H1 (cell line): Measurements from ENCODE around the gene KRTAP12-2. TPM values are rescaled to one million over a fixed set of nuclear protein-coding genes. Genes with fewer than 3 reads are reported as not detected.
A peak's percentile ranks its signal among the peaks of the same experiment; 100 is the strongest.

Experiments
- CTCF ChIA-PET: fragments of 300-600 bp; sonication (Branson Sonifier 250); formaldehyde crosslinking; loops from one replicate; lab custom pipeline; 2021; ENCODE audit not compliant: partially characterized antibody; lab: Charles Lee
- POLR2A ChIA-PET: fragments of 300-600 bp; sonication (Branson Sonifier 250); formaldehyde crosslinking; loops from one replicate; lab custom pipeline; 2021; ENCODE audit warnings: inconsistent platforms; ENCODE audit not compliant: partially characterized antibody; lab: Charles Lee
- DNase-seq, 2 experiments: peaks; one replicate each; pipeline versions ENCODE4 v3.0.0 to v3.0.0-alpha.2; 2010 to 2022; ENCODE audit warnings: low spot score in 2 of 2, low read depth in 1 of 2, mixed read lengths in 1 of 2
- FAIRE-seq: peaks from 2 replicates; lab custom pipeline; 2011; peaks lifted over from hg19 to GRCh38; lab: Jason Lieb, UNC
- H2AFZ ChIP-seq: 2 replicates; pipeline ENCODE4 v1.8.1; 2012; ENCODE audit warnings: low read length, inconsistent platforms
- H2AK5ac ChIP-seq: 2 replicates; pipeline ENCODE4 v1.6.1; 2013; ENCODE audit warnings: low read depth, low read length
- H2BK120ac ChIP-seq: replicated peaks from 2 replicates; pipeline ENCODE3; 2013; ENCODE audit warnings: low read depth, low read length, inconsistent platforms
- H2BK12ac ChIP-seq: 2 replicates; pipeline ENCODE4 v1.6.1; 2013; ENCODE audit warnings: low read depth, low read length
- H2BK15ac ChIP-seq: 2 replicates; pipeline ENCODE4 v1.6.1; 2013; ENCODE audit warnings: low read length
- H2BK20ac ChIP-seq: 2 replicates; pipeline ENCODE4 v1.6.1; 2013; ENCODE audit warnings: low read length
- H2BK5ac ChIP-seq: 2 replicates; pipeline ENCODE4 v1.6.1; 2013; ENCODE audit warnings: low read depth, low read length
- H3K14ac ChIP-seq: 2 replicates; pipeline ENCODE4 v1.6.1; 2013; ENCODE audit warnings: inconsistent platforms; ENCODE audit not compliant: insufficient read length
- H3K18ac ChIP-seq: 2 replicates; pipeline ENCODE4 v1.6.1; 2013; ENCODE audit warnings: low read length; ENCODE audit errors: extremely low read depth
- H3K23ac ChIP-seq: 2 replicates; pipeline ENCODE4 v1.6.1; 2013; ENCODE audit warnings: inconsistent platforms; ENCODE audit not compliant: insufficient read length
- H3K23me2 ChIP-seq: 2 replicates; pipeline ENCODE4 v1.6.1; 2013; ENCODE audit warnings: low read depth, low read length
- H3K27ac ChIP-seq: 2 replicates; pipeline ENCODE4 v1.6.1; 2011; ENCODE audit warnings: low read depth, low read length, inconsistent platforms
- H3K27me3 ChIP-seq, 4 experiments: replicated peaks in 1 of 4; 1 replicate in 1 of 4; 2 replicates in 3 of 4; pipeline versions ENCODE4 v1.6.1 to v1.8.1; 2011 to 2013; ENCODE audit warnings: low read length in 3 of 4, mild to moderate bottlenecking in 3 of 4, inconsistent platforms in 2 of 4, mixed read lengths in 2 of 4, moderate library complexity in 1 of 4; ENCODE audit not compliant: control insufficient read depth in 3 of 4, insufficient read depth in 3 of 4; ENCODE audit errors: extremely low read depth in 1 of 4
- H3K36me3 ChIP-seq, 4 experiments: 2 replicates each; pipeline versions ENCODE4 v1.6.1 to v1.8.1; 2011 to 2013; ENCODE audit warnings: mild to moderate bottlenecking in 4 of 4, low read length in 3 of 4, moderate library complexity in 2 of 4, control low read depth in 1 of 4, inconsistent platforms in 1 of 4; ENCODE audit not compliant: insufficient read depth in 4 of 4, control insufficient read depth in 2 of 4
- H3K4ac ChIP-seq: replicated peaks from 2 replicates; pipeline ENCODE3; 2013; ENCODE audit warnings: low read length, low read depth, mixed read lengths, inconsistent platforms; ENCODE audit not compliant: insufficient read length
- H3K4me1 ChIP-seq, 4 experiments: replicated peaks in 1 of 4; 1 replicate in 1 of 4; 2 replicates in 3 of 4; pipeline versions ENCODE4 v1.6.1 to v1.8.1; 2011 to 2013; ENCODE audit warnings: low read length in 3 of 4, inconsistent platforms in 2 of 4, mixed read lengths in 1 of 4; ENCODE audit not compliant: insufficient read depth in 4 of 4, control insufficient read depth in 3 of 4
- H3K4me2 ChIP-seq, 2 experiments: 2 replicates each; pipeline versions ENCODE4 v1.6.1 to v1.8.1; 2011 to 2013; ENCODE audit warnings: low read depth in 2 of 2, low read length in 2 of 2, control low read depth in 1 of 2, inconsistent platforms in 1 of 2, mild to moderate bottlenecking in 1 of 2; ENCODE audit not compliant: insufficient read depth in 1 of 2
- H3K4me3 ChIP-seq, 4 experiments: fragments of 200-600, 300-600 bp in 1 of 4; sonication (generic), shearing (Covaris generic), sonication (Bioruptor Twin) in 1 of 4; 2 replicates each; pipeline versions ENCODE4 v1.5.1 to v1.8.1; 2011 to 2016; ENCODE audit warnings: low read length in 4 of 4, low read depth in 3 of 4, control low read depth in 2 of 4, inconsistent platforms in 2 of 4, mild to moderate bottlenecking in 2 of 4, mixed read lengths in 1 of 4, moderate library complexity in 1 of 4; ENCODE audit not compliant: insufficient read depth in 2 of 4; ENCODE audit errors: extremely low read depth in 1 of 4
- H3K56ac ChIP-seq: replicated peaks from 2 replicates; pipeline ENCODE3; 2013; ENCODE audit warnings: low read depth, mild to moderate bottlenecking, mixed read lengths, low read length, inconsistent platforms; ENCODE audit not compliant: insufficient read length
- H3K79me1 ChIP-seq: 2 replicates; pipeline ENCODE4 v1.6.1; 2013; ENCODE audit warnings: low read depth, low read length, control low read depth
- H3K79me2 ChIP-seq, 2 experiments: 2 replicates each; pipeline versions ENCODE4 v1.6.1 to v1.8.1; 2012 to 2013; ENCODE audit warnings: low read length in 2 of 2, mild to moderate bottlenecking in 2 of 2, inconsistent platforms in 1 of 2; ENCODE audit not compliant: insufficient read depth in 2 of 2, control insufficient read depth in 1 of 2
- H3K9ac ChIP-seq, 4 experiments: replicated peaks in 1 of 4; 1 replicate in 1 of 4; 2 replicates in 3 of 4; pipeline versions ENCODE4 v1.6.1 to v1.8.1; 2011 to 2013; ENCODE audit warnings: low read depth in 3 of 4, low read length in 3 of 4, control low read depth in 2 of 4, mild to moderate bottlenecking in 2 of 4, moderate library complexity in 2 of 4, inconsistent platforms in 1 of 4; ENCODE audit errors: extremely low read depth in 1 of 4
- H3K9me3 ChIP-seq, 2 experiments: 2 replicates each; pipeline versions ENCODE4 v1.6.1 to v1.8.1; 2012 to 2013; ENCODE audit warnings: mild to moderate bottlenecking in 2 of 2, moderate library complexity in 2 of 2, control low read depth in 1 of 2, inconsistent platforms in 1 of 2, low read depth in 1 of 2, low read length in 1 of 2, mixed read lengths in 1 of 2; ENCODE audit not compliant: insufficient read depth in 2 of 2
- H4K20me1 ChIP-seq, 2 experiments: replicated peaks in 1 of 2; 2 replicates each; pipeline versions ENCODE3 to v1.8.1; 2011 to 2013; ENCODE audit warnings: inconsistent platforms in 2 of 2, low read length in 2 of 2, mild to moderate bottlenecking in 1 of 2; ENCODE audit not compliant: insufficient read depth in 2 of 2, control insufficient read depth in 1 of 2
- H4K5ac ChIP-seq: 2 replicates; pipeline ENCODE4 v1.6.1; 2013; ENCODE audit warnings: low read length, low read depth, mixed read lengths, inconsistent platforms; ENCODE audit not compliant: insufficient read length
- H4K8ac ChIP-seq: 2 replicates; pipeline ENCODE4 v1.8.0; 2013; ENCODE audit warnings: mild to moderate bottlenecking, moderate library complexity, low read length, inconsistent platforms; ENCODE audit not compliant: insufficient read depth; ENCODE audit errors: extremely low read depth
- H4K91ac ChIP-seq: replicated peaks from 2 replicates; pipeline ENCODE3; 2013; ENCODE audit warnings: low read length, mixed read lengths, inconsistent platforms; ENCODE audit not compliant: insufficient read length
- ATF3 ChIP-seq: IDR thresholded peaks from 2 replicates; pipeline ENCODE4 v1.6.1; 2011; ENCODE audit warnings: low read depth, mild to moderate bottlenecking, low read length; ENCODE audit not compliant: insufficient read depth
- BACH1 ChIP-seq: IDR thresholded peaks from 2 replicates; pipeline ENCODE4 v1.6.1; 2012; ENCODE audit warnings: low read length, improper control_type of control experiment
- CEBPB ChIP-seq: IDR thresholded peaks from 2 replicates; pipeline ENCODE4 v1.6.1; 2012; ENCODE audit warnings: low read depth, low read length
- CHD1 ChIP-seq: IDR thresholded peaks from 2 replicates; pipeline ENCODE4 v1.6.1; 2012; ENCODE audit warnings: low read depth, low read length, improper control_type of control experiment
- GABPA ChIP-seq: IDR thresholded peaks from 2 replicates; pipeline ENCODE4 v1.6.1; 2011; ENCODE audit warnings: mild to moderate bottlenecking, low read length, moderate library complexity, borderline replicate concordance; ENCODE audit not compliant: insufficient read depth
- KDM4A ChIP-seq: IDR thresholded peaks from one replicate; pipeline ENCODE4 v1.7.1; 2012; ENCODE audit warnings: low read depth, mild to moderate bottlenecking, moderate library complexity, low read length, inconsistent platforms; ENCODE audit not compliant: severe bottlenecking
- MAFK ChIP-seq: IDR thresholded peaks from 2 replicates; pipeline ENCODE4 v1.6.1; 2012; ENCODE audit warnings: low read depth, mild to moderate bottlenecking, improper control_type of control experiment, low read length
- SIN3A ChIP-seq, 2 experiments: IDR thresholded peaks in 1 of 2; conservative IDR thresholded peaks in 1 of 2; 2 replicates each; pipeline ENCODE4 v1.6.1; 2011 to 2012; ENCODE audit warnings: low read length in 2 of 2, improper control_type of control experiment in 1 of 2, low read depth in 1 of 2, mild to moderate bottlenecking in 1 of 2
- SIRT6 ChIP-seq: IDR thresholded peaks from one replicate; pipeline ENCODE4 v1.7.1; 2012; ENCODE audit warnings: low read length, inconsistent platforms
- SIX5 ChIP-seq: IDR thresholded peaks from 2 replicates; pipeline ENCODE4 v1.6.1; 2011; ENCODE audit warnings: mild to moderate bottlenecking, low read depth, low read length
- WGBS, 2 experiments: shearing (Covaris generic) in 1 of 2; methylation state at CpG; one replicate each; pipeline versions ENCODE4 v1.1.6 to v1.1.7; 2013 to 2015; ENCODE audit warnings: low lambda C conversion rate in 2 of 2, mixed read lengths in 2 of 2, inconsistent platforms in 1 of 2, low coverage in 1 of 2, missing lambda C conversion rate in 1 of 2; ENCODE audit not compliant: insufficient replicate concordance in 2 of 2, insufficient coverage in 1 of 2, insufficient read length in 1 of 2; ENCODE audit errors: extremely low coverage in 1 of 2, missing lambda C conversion rate in 1 of 2; 5-methylcytosine and 5-hydroxymethylcytosine counted together
- polyA plus RNA-seq, 7 experiments: library from polyadenylated mRNA; depleted of rRNA in 3 of 7; stranded (reverse) in 5 of 7; unstranded in 2 of 7; fragments of >200 nt in 5 of 7; fragments of 200-250 nt in 2 of 7; gene quantifications; 1 replicate in 5 of 7; 2 replicates in 1 of 7; 4 replicates in 1 of 7; pipeline versions ENCODE4 v1.2.1 to v1.2.3, GENCODE V29; 2011 to 2013; ENCODE audit warnings: missing spikeins in 2 of 7, mixed read lengths in 2 of 7
- total RNA-seq: library from RNA; stranded (reverse); fragmentation: NEBNext Ultra II Directional; extraction: Animal tissue kit (Norgen Biotek cat#: 25700); gene quantifications from 2 replicates; pipeline ENCODE4 v1.2.1, GENCODE V29; 2021
- TF ChIP-seq, protein P1 (sequence below): IDR thresholded peaks from 2 replicates; pipeline ENCODE4 v1.6.1; 2012; ENCODE audit warnings: inconsistent platforms

Gene KRTAP12-2
- total and polyA plus RNA-seq, 2 of the 8 experiments (the other 6 are each of a cell fraction or from before 2014, with no cell fraction given) = 0.50 TPM; not detected in 1

- Histone ChIP-seq H3K4me1 (peaks cover 5 to 11% (median 8%) of the 10 kb centered on the region in 4 experiments), H3K9ac (no peak overlapping the region), H2BK20ac (no peak overlapping the region), H2BK12ac (0 out of 2 replicates have a peak overlapping the region, but pooled peaks have one; percentile 27), H3K79me1 (no peaks in the 10 kb centered on the region), H3K27me3 (no peaks in the 10 kb centered on the region), H3K56ac (no peak overlapping the region), H2BK5ac (no peak overlapping the region), H3K4me3 (no peak overlapping the region), H4K8ac (no peak overlapping the region)
- POLR2A ChIA-PET = interaction anchor here (0.7 to 1.5 kb wide), 3 partner anchors 9 to 146 kb away, joined by 3 to 5 read pairs (median 3); no protein-coding TSS in a partner anchor
- TF ChIP-seq GABPA = no peak
- peak; percentile 90 for TF ChIP-seq BACH1
- no peak for TF ChIP-seq ATF3
- no peak for TF ChIP-seq SIX5
- TF ChIP-seq MAFK = peak; percentile 10; the same call in 1 of the 2 replicates
- TF ChIP-seq SIN3A (conservative IDR thresholded peaks at IDR 0.05 in 1 of 2, IDR thresholded peaks at IDR 0.05 in 1 of 2; ENCODE audit: low read depth in 1 of 2, low read length in 2 of 2) = no peak
- TF ChIP-seq, protein P1, sequence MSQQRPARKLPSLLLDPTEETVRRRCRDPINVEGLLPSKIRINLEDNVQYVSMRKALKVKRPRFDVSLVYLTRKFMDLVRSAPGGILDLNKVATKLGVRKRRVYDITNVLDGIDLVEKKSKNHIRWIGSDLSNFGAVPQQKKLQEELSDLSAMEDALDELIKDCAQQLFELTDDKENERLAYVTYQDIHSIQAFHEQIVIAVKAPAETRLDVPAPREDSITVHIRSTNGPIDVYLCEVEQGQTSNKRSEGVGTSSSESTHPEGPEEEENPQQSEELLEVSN = no peak
- TF ChIP-seq KDM4A = no peak
- no peak for TF ChIP-seq CEBPB
- no peak for TF ChIP-seq SIRT6
- no peak for TF ChIP-seq CHD1
- TF ChIP-seq, all 59 proteins: peak for 2
- no peaks in the 10 kb centered on the region for H3K79me2 ChIP-seq
- FAIRE-seq (no peak), DNase-seq (no peak)
- H3K23ac ChIP-seq = no peak overlapping the region
- H2BK120ac ChIP-seq = no peak overlapping the region
- H2BK15ac ChIP-seq = 0 out of 2 replicates have a peak overlapping the region, but pooled peaks have one; percentile 46
- H2AK5ac ChIP-seq = no peak overlapping the region
- H3K18ac ChIP-seq = no peak overlapping the region; the same call in 1 of the 2 replicates
- H3K4ac ChIP-seq = no peak overlapping the region
- H3K4me2 ChIP-seq = no peak overlapping the region
- no peak overlapping the region for H3K14ac ChIP-seq
- H3K36me3 ChIP-seq = 0 out of 8 replicates have a peak, but pooled peaks cover 0 to 1% (median 0%) of the 10 kb centered on the region in 4 experiments
- H3K27ac ChIP-seq = no peak overlapping the region
- H4K5ac ChIP-seq = no peak overlapping the region
- no peaks in the 10 kb centered on the region for H4K20me1 ChIP-seq
- no peak overlapping the region for H4K91ac ChIP-seq
- CTCF ChIA-PET = interaction anchor here (0.6 to 1.5 kb wide), 3 partner anchors 8 to 894 kb away, joined by 3 read pairs; partner anchors contain the start of gene KRTAP10-12
- 95% methylated on average over 15 of the region's 15 CpGs; no CpG with 5 or more reads in 1 of the 2 experiments for WGBS, 2 experiments
- H2AFZ ChIP-seq = no peak overlapping the region
- H3K23me2 ChIP-seq = no peaks in the 10 kb centered on the region
- H3K9me3 ChIP-seq = no peaks in the 10 kb centered on the region
Measured at GRCh38 chr21:44682580-44683151, 15.9 kb upstream of the KRTAP12-2 start.
